Measurements from ENCODE around the gene RMRP.

The RMRP gene

GRCh38 chr9:35636135-35636876, 21.5 kb downstream of the RMRP start:
- in situ Hi-C loops (cut with HindIII; ENCODE audit: low sequenced_read_pairs) = no loop called here
- TF ChIP-seq, protein P1, sequence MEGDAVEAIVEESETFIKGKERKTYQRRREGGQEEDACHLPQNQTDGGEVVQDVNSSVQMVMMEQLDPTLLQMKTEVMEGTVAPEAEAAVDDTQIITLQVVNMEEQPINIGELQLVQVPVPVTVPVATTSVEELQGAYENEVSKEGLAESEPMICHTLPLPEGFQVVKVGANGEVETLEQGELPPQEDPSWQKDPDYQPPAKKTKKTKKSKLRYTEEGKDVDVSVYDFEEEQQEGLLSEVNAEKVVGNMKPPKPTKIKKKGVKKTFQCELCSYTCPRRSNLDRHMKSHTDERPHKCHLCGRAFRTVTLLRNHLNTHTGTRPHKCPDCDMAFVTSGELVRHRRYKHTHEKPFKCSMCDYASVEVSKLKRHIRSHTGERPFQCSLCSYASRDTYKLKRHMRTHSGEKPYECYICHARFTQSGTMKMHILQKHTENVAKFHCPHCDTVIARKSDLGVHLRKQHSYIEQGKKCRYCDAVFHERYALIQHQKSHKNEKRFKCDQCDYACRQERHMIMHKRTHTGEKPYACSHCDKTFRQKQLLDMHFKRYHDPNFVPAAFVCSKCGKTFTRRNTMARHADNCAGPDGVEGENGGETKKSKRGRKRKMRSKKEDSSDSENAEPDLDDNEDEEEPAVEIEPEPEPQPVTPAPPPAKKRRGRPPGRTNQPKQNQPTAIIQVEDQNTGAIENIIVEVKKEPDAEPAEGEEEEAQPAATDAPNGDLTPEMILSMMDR (IDR thresholded peaks at IDR 0.05; ENCODE audit: low read depth, low read length) = no peak
- no peak overlapping the region for H3K4me3 ChIP-seq (ENCODE audit: low read depth, low read length)
- no peak for DNase-seq (ENCODE audit: low read depth, low spot score)

DNA sequence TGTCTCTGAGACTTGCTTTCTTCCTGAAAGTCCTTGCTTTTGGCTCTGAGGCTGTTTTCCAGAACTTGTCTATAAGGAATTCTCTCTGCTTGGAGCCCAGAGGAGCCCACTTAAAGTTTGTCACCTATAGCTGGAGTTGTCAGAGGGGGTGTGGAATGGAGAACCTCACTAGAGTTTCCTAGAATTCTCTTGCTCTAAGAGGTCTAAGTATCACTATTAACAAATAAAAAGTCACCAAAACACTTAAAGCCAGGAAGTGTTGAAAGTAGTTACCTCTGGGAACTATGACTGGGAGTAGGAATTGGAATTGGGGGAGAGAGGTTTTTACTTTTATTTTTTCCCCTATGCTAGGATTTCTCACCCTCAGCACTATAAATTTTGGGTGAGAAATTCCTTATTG, 22.1 kb downstream of the RMRP start:
- TF ChIP-seq, protein P1 (IDR thresholded peaks at IDR 0.05; ENCODE audit: low read depth, low read length) = no peak
- no peak overlapping the region for H3K4me3 ChIP-seq (ENCODE audit: low read depth, low read length)
- in situ Hi-C loops (cut with HindIII; ENCODE audit: low sequenced_read_pairs) = no loop called here
- no peak for DNase-seq (ENCODE audit: low read depth, low spot score)

DNA sequence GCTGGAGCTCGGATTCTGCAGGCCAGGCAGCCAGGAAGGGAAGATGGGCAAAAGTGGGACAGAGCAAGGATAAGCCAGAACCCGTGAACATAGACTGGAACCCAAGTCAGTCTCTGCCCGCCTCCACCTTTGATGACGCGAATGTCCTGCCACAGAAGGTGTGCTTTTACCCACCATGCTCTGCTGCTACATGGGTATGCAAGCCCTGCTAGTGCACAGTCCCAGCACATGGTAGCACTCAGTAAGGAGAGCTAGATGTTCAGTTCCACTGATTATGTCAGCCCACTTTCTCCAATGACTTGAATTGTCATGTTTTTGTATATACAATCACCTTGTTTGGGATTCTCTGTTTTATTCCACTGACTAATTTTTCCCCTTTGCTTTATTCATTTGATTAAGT, 28.2 kb downstream of the RMRP start:
- in situ Hi-C loops (cut with HindIII; ENCODE audit: low sequenced_read_pairs) = no loop called here
- TF ChIP-seq, protein P1 (IDR thresholded peaks at IDR 0.05; ENCODE audit: low read depth, low read length) = no peak
- no peak for DNase-seq (ENCODE audit: low read depth, low spot score)
- H3K4me3 ChIP-seq (ENCODE audit: low read depth, low read length) = no peak overlapping the region

DNA sequence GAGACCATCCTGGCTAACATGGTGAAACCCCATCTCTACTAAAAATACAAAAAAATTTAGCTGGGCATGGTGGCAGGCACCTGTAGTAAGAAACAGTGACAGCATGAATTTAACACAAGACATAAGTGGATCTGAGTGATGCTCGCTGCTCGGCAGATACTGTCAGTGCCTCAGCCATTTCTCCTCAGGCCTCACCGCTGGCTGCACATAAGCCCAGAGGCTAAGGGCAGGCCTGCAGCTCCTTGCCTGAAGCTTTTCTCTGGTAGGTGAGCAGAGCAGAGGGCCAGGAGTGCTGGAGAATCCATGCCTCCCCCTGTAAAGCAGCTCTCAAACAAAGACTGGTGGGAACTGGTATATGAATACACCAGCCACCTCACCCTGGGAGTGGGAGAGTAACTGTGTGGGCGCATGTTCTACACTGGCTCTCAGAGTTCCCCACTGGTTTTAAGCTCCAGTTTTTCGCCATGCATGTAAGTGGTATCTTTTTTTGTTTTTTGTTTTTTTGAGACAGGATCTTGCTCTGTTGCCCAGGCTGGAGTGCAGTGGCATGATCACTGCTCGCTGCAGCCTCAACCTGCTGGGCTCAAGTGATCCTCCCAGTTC, 29.3 kb downstream of the RMRP start:
- no peak for DNase-seq (ENCODE audit: low read depth, low spot score)
- in situ Hi-C loops (cut with HindIII; ENCODE audit: low sequenced_read_pairs) = no loop called here
- no peak overlapping the region for H3K4me3 ChIP-seq (ENCODE audit: low read depth, low read length)
- TF ChIP-seq, protein P1 (IDR thresholded peaks at IDR 0.05; ENCODE audit: low read depth, low read length) = no peak

GRCh38 chr9:35627575-35627974, 30.2 kb downstream of the RMRP start:
- no peak overlapping the region for H3K4me3 ChIP-seq (ENCODE audit: low read depth, low read length)
- DNase-seq (ENCODE audit: low read depth, low spot score) = no peak
- TF ChIP-seq, protein P1 (IDR thresholded peaks at IDR 0.05; ENCODE audit: low read depth, low read length) = no peak
- in situ Hi-C loops (cut with HindIII; ENCODE audit: low sequenced_read_pairs) = no loop called here

- DNase-seq (ENCODE audit: low read depth, low spot score) = no peak
- in situ Hi-C loops (cut with HindIII; ENCODE audit: low sequenced_read_pairs) = no loop called here
- TF ChIP-seq, protein P1 (IDR thresholded peaks at IDR 0.05; ENCODE audit: low read depth, low read length) = no peak
- H3K4me3 ChIP-seq (ENCODE audit: low read depth, low read length) = no peak overlapping the region
These were observed 38.0 kb downstream of the RMRP start for GRCh38 chr9:35619800-35620158.
